ENCODE measurements around the gene TUBA1A. TPM values are rescaled to one million over a fixed set of nuclear protein-coding genes. Genes with fewer than 3 reads are reported as not detected.
A peak's percentile ranks its signal among the peaks of the same experiment; 100 is the strongest.
"Not testable (repeated sequence)": the region's sequence is repeated elsewhere in the genome, so short reads cannot be mapped to it uniquely, and the experiment has no call there.

The TUBA1A gene
- total RNA-seq, 1 experiment from 2014 or later: 884 TPM

GRCh38 chr12:49201595-49202295 is 12.9 kb upstream of the TUBA1A start:
- DNase-seq (ENCODE audit: low spot score): peak; percentile 37

- peak; percentile 71 for DNase-seq (ENCODE audit: low spot score)
These were observed 12.2 kb upstream of the TUBA1A start for GRCh38 chr12:49200919-49201594.

- DNase-seq (ENCODE audit: low spot score): peak; percentile 80
These were observed 9.7 kb upstream of the TUBA1A start for GRCh38 chr12:49198431-49199155.

- no peak for DNase-seq (ENCODE audit: low spot score)
These were observed 8.4 kb upstream of the TUBA1A start for GRCh38 chr12:49197256-49197655.

GRCh38 chr12:49195736-49196135 is 6.9 kb upstream of the TUBA1A start:
- DNase-seq (ENCODE audit: low spot score): no peak

- not testable (repeated sequence) for DNase-seq (ENCODE audit: low spot score)
These were observed 4.9 kb upstream of the TUBA1A start for GRCh38 chr12:49193746-49194145.

GRCh38 chr12:49191498-49191897 is 2.6 kb upstream of the TUBA1A start:
- DNase-seq (ENCODE audit: low spot score): not testable (repeated sequence)

GRCh38 chr12:49190974-49191373 is 2.1 kb upstream of the TUBA1A start:
- no peak for DNase-seq (ENCODE audit: low spot score)

GRCh38 chr12:49189731-49190716 is 1.1 kb upstream of the TUBA1A start:
- DNase-seq (ENCODE audit: low spot score): peak; percentile 17

- peak; percentile 64 for DNase-seq (ENCODE audit: low spot score)
These were observed 522 bp downstream of the TUBA1A start for GRCh38 chr12:49188201-49188915.

- peak; percentile 45 for DNase-seq (ENCODE audit: low spot score)
These were observed 1.7 kb downstream of the TUBA1A start for GRCh38 chr12:49187184-49187583.

- not testable (repeated sequence) for DNase-seq (ENCODE audit: low spot score)
These were observed 2.6 kb downstream of the TUBA1A start for GRCh38 chr12:49186307-49186706.

GRCh38 chr12:49184697-49185096 is 4.2 kb downstream of the TUBA1A start:
- not testable (repeated sequence) for DNase-seq (ENCODE audit: low spot score)

GRCh38 chr12:49183214-49183950 is 5.5 kb downstream of the TUBA1A start:
- not testable (repeated sequence) for DNase-seq (ENCODE audit: low spot score)

GRCh38 chr12:49174218-49174617 is 14.7 kb downstream of the TUBA1A start:
- DNase-seq (ENCODE audit: low spot score): no peak

- no peak for DNase-seq (ENCODE audit: low spot score)
These were observed 18.0 kb downstream of the TUBA1A start for GRCh38 chr12:49170924-49171323.

GRCh38 chr12:49165114-49165513 is 23.8 kb downstream of the TUBA1A start:
- no peak for DNase-seq (ENCODE audit: low spot score)

GRCh38 chr12:49161901-49162300 is 27.0 kb downstream of the TUBA1A start:
- DNase-seq (ENCODE audit: low spot score): not testable (repeated sequence)

GRCh38 chr12:49161092-49161795 is 27.6 kb downstream of the TUBA1A start:
- DNase-seq (ENCODE audit: low spot score): no peak

All from A172 (cell line).